Esophagus muscularis mucosa (tissue), 4 donors: ENCODE data around the gene ZNF385D. TPM values are rescaled to one million over a fixed set of nuclear protein-coding genes. Genes with fewer than 3 reads are reported as not detected.

ENCODE experiments used
- DNase-seq: peaks from one replicate; pipeline ENCODE4 v3.0.0-alpha.2; 2017; ENCODE audit errors: extremely low spot score
- H3K27ac ChIP-seq, 4 donors: fragments of 200-600 bp; sonication (generic); replicated peaks in 1 of 4; 1 replicate in 3 of 4; 2 replicates in 1 of 4; pipeline ENCODE4 v1.5.1; 2016 to 2019; ENCODE audit warnings: mild to moderate bottlenecking in 1 of 4
- H3K27me3 ChIP-seq, 4 donors: fragments of 200-600 bp; sonication (generic); one replicate each; pipeline versions ENCODE4 v1.5.1 to v1.6.0; 2016 to 2019
- H3K36me3 ChIP-seq, 4 donors: fragments of 200-600 bp; sonication (generic); one replicate each; pipeline ENCODE4 v1.5.1; 2016 to 2019
- H3K4me1 ChIP-seq, 4 donors: fragments of 200-600 bp; sonication (generic); one replicate each; pipeline ENCODE4 v1.5.1; 2016 to 2019
- H3K4me3 ChIP-seq, 4 donors: fragments of 200-600 bp; sonication (generic); 1 replicate in 2 of 4; 2 replicates in 2 of 4; pipeline ENCODE4 v1.5.1; 2016 to 2019; ENCODE audit warnings: mild to moderate bottlenecking in 4 of 4, moderate library complexity in 1 of 4
- H3K9me3 ChIP-seq, 4 donors: fragments of 200-600 bp; sonication (generic); 1 replicate in 3 of 4; 2 replicates in 1 of 4; pipeline ENCODE4 v1.5.1; 2016 to 2019
- EP300 ChIP-seq: sonication (generic); formaldehyde crosslinking; IDR thresholded peaks from one replicate; pipeline ENCODE4 v1.6.1; 2017; ENCODE audit warnings: antibody characterized with exemption
- POLR2A ChIP-seq: fragments of 450-650 bp; IDR thresholded peaks from one replicate; pipeline ENCODE4 v1.6.1; 2017; ENCODE audit warnings: antibody characterized with exemption, moderate library complexity, mild to moderate bottlenecking, low read depth
- POLR2AphosphoS5 ChIP-seq, 2 donors: sonication (generic); formaldehyde crosslinking; IDR thresholded peaks; one replicate each; pipeline ENCODE4 v1.6.1; 2017; ENCODE audit warnings: antibody characterized with exemption in 2 of 2
- WGBS: methylation state at CpG from one replicate; pipeline ENCODE4 v1.1.5; 2018; 5-methylcytosine and 5-hydroxymethylcytosine counted together
- intact Hi-C: fragments of 100-400 bp; cut with DNase I; formaldehyde crosslinking; loops from one replicate; pipeline ENCODE4 v1.15.1; 2023
- total RNA-seq, 4 donors: library from RNA; depleted of rRNA; stranded (reverse); fragments of >200 nt; gene quantifications; one replicate each; pipeline versions ENCODE4 v1.1.0 to v1.2.1, GENCODE V29; 2016
- TF ChIP-seq, protein P1 (sequence below), 3 experiments: fragments of 200-600 bp in 2 of 3; fragments of 450-650 bp in 1 of 3; sonication (generic) in 2 of 3; IDR thresholded peaks; one replicate each; pipeline ENCODE4 v1.5.1; 2017 to 2019; ENCODE audit warnings: antibody characterized with exemption in 3 of 3, mild to moderate bottlenecking in 2 of 3, moderate library complexity in 1 of 3

ZNF385D gene
- total RNA-seq, 4 donors from 2014 or later, result 7.7 to 11.2 (median 8.2) TPM

DNA sequence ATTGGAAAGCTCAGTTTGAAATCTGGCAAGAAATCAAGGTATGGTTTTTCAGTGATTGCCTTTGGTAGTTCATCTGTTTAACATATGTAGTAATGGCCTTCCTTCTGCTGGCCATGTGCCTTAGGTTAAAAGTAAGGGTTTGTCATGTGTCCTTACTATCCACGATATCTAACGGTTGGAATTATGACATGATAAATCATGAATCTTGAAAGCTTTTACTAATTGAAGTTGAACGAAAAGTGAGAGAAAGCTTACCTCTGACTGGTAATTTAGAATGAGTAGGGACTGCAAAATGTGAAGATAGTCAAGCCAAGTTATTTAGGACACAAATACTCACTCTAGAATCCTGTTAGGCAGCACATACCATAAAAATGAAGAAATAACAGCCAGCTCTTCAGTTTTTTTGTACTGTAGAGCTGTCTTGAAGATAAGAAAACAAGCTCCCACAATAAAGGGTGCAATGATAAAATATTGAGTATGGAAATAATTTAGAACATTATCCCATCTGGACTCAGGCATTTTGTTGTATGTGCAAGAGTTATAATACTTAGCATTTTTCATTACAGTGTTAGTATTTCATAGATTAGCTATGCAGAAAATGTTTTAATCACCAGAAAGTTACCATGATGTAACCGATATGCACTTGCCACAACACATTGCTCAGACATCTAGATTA, 303.4 kb downstream of the ZNF385D start:
- Histone ChIP-seq H3K4me3 (peak overlapping the region in 3 of 4 donors; percentile 3 to 12 (median 3)), H3K27me3 (no peaks in the 10 kb centered on the region), H3K4me1 (peaks cover 0 to 19% (median 11%) of the 10 kb centered on the region in 4 donors), H3K27ac (no peak overlapping the region), H3K36me3 (no peaks in the 10 kb centered on the region), H3K9me3 (peaks cover 0 to 2% (median 0%) of the 10 kb centered on the region in 4 donors)
- 58% methylated on average over 4 of the region's 4 CpGs for WGBS
- TF ChIP-seq EP300, result no peak
- no peak for TF ChIP-seq POLR2AphosphoS5 (IDR thresholded peaks at IDR 0.05)
- TF ChIP-seq, protein P1, sequence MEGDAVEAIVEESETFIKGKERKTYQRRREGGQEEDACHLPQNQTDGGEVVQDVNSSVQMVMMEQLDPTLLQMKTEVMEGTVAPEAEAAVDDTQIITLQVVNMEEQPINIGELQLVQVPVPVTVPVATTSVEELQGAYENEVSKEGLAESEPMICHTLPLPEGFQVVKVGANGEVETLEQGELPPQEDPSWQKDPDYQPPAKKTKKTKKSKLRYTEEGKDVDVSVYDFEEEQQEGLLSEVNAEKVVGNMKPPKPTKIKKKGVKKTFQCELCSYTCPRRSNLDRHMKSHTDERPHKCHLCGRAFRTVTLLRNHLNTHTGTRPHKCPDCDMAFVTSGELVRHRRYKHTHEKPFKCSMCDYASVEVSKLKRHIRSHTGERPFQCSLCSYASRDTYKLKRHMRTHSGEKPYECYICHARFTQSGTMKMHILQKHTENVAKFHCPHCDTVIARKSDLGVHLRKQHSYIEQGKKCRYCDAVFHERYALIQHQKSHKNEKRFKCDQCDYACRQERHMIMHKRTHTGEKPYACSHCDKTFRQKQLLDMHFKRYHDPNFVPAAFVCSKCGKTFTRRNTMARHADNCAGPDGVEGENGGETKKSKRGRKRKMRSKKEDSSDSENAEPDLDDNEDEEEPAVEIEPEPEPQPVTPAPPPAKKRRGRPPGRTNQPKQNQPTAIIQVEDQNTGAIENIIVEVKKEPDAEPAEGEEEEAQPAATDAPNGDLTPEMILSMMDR (IDR thresholded peaks at IDR 0.05), result no peak
- TF ChIP-seq POLR2A, result no peak
- intact Hi-C loops, result no loop called here
- no peak for DNase-seq

DNA sequence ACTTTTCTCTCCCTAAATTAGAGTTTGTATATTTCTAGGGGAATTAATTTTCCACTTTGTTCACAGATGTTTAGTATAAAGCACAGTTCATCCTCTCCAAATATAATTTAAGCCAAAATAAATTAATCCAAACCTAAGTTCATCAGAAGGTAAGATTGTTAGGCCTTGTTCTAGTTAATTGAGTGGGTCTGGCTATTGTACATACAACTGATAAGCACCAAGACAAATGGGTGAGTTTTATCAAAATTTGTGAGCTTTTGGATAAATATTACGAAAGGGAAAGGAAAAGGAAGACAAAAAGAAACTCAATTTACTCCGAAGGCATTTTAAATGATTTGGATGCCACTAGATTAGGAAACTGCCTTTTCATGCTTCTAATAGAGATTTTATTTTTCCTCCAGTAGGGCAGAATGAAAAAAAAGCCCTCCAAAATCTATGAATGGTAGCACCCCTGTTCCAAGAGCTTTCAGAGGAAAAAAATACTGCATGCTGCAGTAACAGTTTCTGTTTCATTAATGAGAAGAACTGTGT, 304.0 kb downstream of the ZNF385D start:
- TF ChIP-seq EP300, result no peak
- TF ChIP-seq POLR2A, result no peak
- TF ChIP-seq, protein P1 (IDR thresholded peaks at IDR 0.05), result no peak
- no peak for TF ChIP-seq POLR2AphosphoS5 (IDR thresholded peaks at IDR 0.05)
- H3K9me3 ChIP-seq, result no peaks in the 10 kb centered on the region
- H3K27ac ChIP-seq, result no peak overlapping the region
- no peaks in the 10 kb centered on the region for H3K27me3 ChIP-seq
- H3K4me1 ChIP-seq, result peaks cover 0 to 19% (median 11%) of the 10 kb centered on the region in 4 donors
- H3K4me3 ChIP-seq, result peak overlapping the region in 3 of 4 donors; percentile 3 to 12 (median 3)
- intact Hi-C loops, result no loop called here
- H3K36me3 ChIP-seq, result no peaks in the 10 kb centered on the region
- WGBS, result 69% methylated on average over 2 of the region's 2 CpGs
- DNase-seq, result no peak

DNA sequence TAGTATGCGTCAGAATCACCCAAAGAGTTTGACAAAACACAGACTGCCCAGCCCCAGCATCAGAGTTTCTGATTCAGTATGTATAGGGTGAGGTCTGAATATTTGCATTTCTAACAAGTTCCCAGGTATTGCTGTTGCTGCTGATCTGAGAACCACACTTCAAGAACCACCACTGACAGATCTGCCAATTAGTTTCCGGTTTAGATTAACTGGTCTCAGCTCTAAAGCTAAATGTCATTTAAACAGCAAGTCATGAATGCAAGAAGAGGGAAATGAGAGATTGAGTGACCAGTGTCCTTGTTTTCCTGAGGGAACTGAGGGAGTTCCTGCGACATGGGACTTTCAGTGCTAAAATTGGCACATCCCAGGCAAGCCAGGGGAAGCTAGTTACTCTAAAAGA, 305.0 kb downstream of the ZNF385D start:
- TF ChIP-seq, protein P1 (IDR thresholded peaks at IDR 0.05), result no peak
- no peak for TF ChIP-seq POLR2A
- no peak for TF ChIP-seq POLR2AphosphoS5 (IDR thresholded peaks at IDR 0.05)
- no peak for TF ChIP-seq EP300
- 79% methylated on average over 3 of the region's 3 CpGs for WGBS
- Histone ChIP-seq H3K27me3 (no peaks in the 10 kb centered on the region), H3K27ac (no peak overlapping the region), H3K4me1 (peaks cover 0 to 19% (median 11%) of the 10 kb centered on the region in 4 donors), H3K9me3 (no peaks in the 10 kb centered on the region), H3K4me3 (no peak overlapping the region), H3K36me3 (no peaks in the 10 kb centered on the region)
- no peak for DNase-seq
- intact Hi-C loops, result no loop called here

DNA sequence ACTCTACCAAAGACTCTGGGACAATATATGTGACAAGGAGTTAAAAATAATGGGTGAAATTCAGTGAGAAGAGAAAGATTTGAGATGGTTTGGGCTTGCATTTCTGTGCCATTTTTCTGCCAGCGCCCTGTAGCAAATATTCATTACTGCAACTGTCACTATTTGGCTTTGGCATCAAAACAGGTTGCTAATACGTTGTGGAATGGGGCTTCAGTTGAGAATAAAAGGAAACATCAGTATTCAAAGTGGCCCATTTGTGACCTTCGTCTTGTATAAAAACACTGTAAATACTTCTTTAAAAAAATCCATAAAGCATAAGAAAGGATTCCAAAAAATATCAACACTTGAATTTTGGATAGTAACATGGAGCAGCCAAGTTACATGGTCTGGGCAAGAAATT, 309.2 kb downstream of the ZNF385D start:
- DNase-seq, result no peak
- 69% methylated on average over 3 of the region's 3 CpGs for WGBS
- H3K9me3 ChIP-seq, result no peaks in the 10 kb centered on the region
- TF ChIP-seq POLR2AphosphoS5 (IDR thresholded peaks at IDR 0.05) (no peak), POLR2A (no peak), EP300 (no peak)
- TF ChIP-seq, protein P1 (IDR thresholded peaks at IDR 0.05), result no peak
- no peak overlapping the region for H3K27ac ChIP-seq
- no peak overlapping the region for H3K4me3 ChIP-seq
- no peaks in the 10 kb centered on the region for H3K36me3 ChIP-seq
- H3K4me1 ChIP-seq, result peaks cover 0 to 3% (median 1%) of the 10 kb centered on the region in 4 donors
- intact Hi-C loops, result no loop called here
- H3K27me3 ChIP-seq, result no peaks in the 10 kb centered on the region
